HG02588 (cell line): ENCODE measurements around the gene KCNK5.

ENCODE experiments used
- ATAC-seq: cut with Tn5 transposase; IDR thresholded peaks from one replicate; pipeline ENCODE4 v1.9.1; 2021; ENCODE audit warnings: mild to moderate bottlenecking, moderate library complexity; ENCODE audit not compliant: unreplicated experiment

KCNK5 gene, protein sequence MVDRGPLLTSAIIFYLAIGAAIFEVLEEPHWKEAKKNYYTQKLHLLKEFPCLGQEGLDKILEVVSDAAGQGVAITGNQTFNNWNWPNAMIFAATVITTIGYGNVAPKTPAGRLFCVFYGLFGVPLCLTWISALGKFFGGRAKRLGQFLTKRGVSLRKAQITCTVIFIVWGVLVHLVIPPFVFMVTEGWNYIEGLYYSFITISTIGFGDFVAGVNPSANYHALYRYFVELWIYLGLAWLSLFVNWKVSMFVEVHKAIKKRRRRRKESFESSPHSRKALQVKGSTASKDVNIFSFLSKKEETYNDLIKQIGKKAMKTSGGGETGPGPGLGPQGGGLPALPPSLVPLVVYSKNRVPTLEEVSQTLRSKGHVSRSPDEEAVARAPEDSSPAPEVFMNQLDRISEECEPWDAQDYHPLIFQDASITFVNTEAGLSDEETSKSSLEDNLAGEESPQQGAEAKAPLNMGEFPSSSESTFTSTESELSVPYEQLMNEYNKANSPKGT

DNA sequence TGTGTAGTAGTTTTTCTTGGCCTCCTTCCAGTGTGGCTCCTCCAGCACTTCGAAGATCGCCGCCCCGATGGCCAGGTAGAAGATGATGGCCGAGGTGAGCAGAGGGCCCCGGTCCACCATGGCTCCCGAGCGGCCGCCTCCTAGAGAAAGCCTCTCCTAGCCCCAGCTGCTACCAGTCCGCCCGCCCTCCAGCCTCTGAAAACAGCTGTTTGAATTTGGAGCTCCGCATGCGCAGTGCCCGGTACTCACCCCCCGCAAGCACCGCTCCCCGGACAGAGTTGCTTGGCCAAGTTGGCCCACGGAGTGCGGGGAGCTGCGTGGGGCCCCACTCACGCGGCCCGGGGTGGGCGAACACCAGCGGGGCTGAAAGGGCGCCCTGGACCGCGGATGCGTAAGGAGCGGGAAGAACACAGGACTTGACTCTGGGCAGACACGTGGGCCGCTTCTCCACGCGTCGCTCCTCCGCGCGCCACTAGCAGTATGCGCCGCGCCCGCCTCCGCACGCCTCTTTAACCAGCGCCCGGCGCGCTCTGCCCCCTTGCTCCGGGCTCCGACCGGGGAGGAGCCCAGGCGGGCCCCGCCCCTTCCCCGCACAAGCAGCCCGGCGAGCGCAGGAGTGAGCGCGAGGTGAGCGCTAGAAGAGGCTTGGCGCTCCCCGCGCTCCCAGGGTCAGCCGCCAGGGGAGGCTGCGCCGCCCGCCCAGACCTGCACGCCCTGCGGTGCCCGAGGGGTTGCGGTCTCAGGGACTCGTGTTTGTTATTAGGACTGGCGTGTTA, at the start of gene KCNK5:
KCNK5 (minus strand) TSS at position 484 of the 776 bp plus-strand sequence; CDS start at position 120, 364 bp downstream.
- ATAC-seq = peak; percentile 71

GRCh38 chr6:39276379-39276995, 47.2 kb upstream of the KCNK5 start:
- no peak for ATAC-seq

GRCh38 chr6:39274903-39275302, 45.6 kb upstream of the KCNK5 start:
- no peak for ATAC-seq

- no peak for ATAC-seq
Measured at GRCh38 chr6:39274471-39274870, 45.2 kb upstream of the KCNK5 start.

DNA sequence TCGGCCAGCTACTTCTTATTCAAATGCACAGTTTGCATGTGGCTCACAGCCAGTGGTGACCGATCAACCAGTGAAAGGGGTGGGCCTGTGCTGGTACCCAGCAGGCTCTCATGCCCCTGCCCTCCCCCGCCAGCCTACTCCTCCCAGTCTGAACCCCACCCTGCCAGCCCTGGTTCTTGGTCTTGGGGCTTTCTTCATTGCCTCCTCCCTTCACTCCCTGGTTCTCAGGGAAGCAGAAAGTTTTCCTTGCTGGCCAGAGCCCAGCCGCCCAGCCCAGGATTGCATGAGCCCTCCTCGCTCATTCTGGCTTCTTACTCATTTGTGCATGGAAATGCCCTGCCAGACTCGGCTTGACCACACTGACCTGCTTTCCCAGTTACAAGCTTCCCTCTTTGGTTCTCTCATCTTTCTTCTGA, 44.1 kb upstream of the KCNK5 start:
- no peak for ATAC-seq

DNA sequence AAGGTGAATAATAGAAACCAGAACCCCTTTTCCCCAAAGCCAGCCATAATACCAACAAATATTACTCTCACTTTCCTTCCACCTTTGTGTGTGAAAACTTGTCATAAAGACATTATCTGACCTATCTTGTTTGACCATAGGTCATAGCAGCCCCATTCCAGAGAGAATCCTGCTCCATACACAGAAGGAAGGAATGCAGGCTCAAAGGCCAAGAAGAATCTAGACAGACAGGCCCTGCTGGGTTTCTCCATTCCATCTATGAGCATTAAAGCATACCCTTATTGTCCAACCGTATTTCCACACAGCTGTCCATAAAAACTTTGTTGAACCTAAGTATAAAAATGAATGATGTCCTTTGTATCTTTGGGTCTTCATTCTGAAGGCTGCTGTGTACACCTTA, 40.7 kb upstream of the KCNK5 start:
- ATAC-seq = no peak

GRCh38 chr6:39268721-39269120, 39.4 kb upstream of the KCNK5 start:
- ATAC-seq = no peak

GRCh38 chr6:39268171-39268570, 38.9 kb upstream of the KCNK5 start:
- ATAC-seq = no peak

GRCh38 chr6:39266782-39267355, 37.6 kb upstream of the KCNK5 start:
- ATAC-seq = no peak

- ATAC-seq = no peak
Measured at GRCh38 chr6:39266375-39266774, 37.1 kb upstream of the KCNK5 start.

DNA sequence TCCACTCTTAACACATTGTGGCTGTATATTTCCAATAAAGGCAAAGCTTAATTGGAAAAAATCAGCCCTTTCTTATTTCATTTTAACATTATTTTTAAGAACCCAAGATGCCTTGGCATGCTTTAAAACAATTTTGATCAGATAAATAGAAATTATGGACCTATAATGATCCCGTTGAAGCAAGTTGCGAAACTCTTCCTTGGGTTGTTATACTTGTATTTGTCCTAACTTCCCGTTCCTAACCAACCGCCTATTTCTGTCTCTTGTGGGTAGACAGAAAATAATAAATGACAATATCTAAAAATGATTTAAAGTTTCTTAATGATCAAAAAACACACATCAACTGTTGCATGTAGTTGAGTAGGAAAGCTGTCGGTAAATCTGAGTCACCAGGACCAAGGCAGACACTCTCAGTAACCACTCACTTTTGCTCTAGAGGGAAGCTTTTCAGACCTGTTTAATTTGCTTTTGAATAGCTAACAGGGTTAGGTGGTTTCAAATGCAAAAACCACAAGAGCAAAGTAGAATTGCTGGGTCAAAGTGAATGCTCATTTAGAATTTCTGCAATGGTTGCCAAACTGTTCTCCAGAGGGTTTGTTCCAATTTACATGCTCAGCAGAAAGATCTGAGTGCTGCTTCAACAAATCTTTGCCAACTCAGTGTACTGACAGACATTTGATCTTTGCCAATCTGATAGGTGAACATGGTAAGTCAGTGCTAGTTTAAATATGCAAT, 34.2 kb upstream of the KCNK5 start:
- ATAC-seq = no peak

DNA sequence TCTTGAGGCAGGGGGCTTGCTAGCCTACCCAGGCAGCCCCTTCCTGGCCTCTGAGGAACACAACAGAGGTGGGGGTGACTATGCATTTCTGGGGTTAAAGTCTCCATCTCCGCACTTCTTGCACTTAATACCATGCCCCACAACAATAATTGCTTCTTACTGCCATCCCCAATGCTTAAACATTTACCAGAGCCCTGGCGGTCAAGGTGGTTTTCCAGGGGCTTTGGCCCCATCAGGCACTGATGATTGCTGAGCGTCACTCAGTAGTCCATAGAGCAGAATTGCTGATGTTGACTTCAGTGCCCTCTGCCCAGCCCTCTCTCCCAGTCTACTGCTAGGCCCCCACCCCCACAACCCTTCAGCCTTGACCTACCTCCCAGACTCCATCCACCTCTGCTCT, 32.5 kb upstream of the KCNK5 start:
- ATAC-seq = no peak

DNA sequence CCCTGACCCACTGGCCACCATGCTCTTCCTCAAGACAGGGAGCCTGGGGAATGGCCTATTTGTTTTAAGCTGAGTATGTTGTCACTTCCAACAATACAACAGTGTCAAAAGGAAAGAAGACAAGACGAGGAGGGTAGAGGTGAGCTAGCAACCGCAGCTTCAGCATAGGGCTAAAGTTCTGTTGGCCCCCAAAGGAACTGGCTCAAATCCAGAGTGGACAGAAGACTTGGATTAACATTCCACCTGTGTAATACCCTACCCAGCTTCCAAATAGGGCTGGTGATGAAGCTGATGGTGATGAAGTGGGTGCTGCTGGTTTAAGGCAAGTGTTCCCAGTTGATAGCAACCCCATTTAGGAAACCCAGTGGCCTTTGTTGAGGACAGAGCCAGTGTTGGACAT, 31.7 kb upstream of the KCNK5 start:
- ATAC-seq = no peak

DNA sequence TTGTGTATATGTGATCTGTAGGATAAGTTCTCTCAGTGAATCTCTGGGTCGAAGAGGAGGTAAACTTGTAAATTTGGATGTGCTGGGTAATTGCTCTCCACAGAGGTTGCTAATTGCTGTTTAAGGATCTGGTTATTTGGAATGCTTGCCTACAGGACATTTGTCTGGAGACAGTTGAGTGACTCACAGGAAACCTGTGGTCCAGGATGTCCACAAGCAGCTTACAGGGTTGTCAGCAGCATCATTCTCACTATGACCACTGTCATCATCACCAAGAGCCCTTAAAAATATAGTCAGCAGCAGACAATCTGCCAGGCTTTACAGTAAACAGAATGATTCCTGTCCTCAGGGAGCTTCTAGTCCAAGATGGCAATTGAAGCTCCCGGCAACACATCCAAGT, 31.2 kb upstream of the KCNK5 start:
- ATAC-seq = no peak

- ATAC-seq = no peak
Measured at GRCh38 chr6:39256294-39256940, 27.1 kb upstream of the KCNK5 start.

- no peak for ATAC-seq
Measured at GRCh38 chr6:39254999-39255535, 25.8 kb upstream of the KCNK5 start.

DNA sequence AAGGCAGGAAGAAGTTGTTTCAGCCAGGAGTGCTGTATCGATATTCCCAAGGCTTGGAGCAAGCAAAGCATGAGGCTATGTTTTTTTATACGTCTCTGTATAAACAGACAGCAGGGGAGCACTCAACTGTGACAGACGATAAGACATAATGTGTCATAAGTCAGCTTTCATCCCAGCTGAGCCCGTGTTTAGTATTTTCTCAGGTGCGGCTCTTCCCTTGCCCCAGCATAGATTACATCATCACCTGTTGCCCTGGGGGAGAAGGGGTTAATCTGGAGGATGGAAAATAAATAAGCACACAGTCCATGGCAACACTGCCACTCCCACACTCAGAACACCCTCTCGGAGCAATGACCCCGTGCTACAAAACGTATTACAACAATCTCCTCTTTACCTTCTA, 22.1 kb upstream of the KCNK5 start:
- no peak for ATAC-seq

- ATAC-seq = no peak
Measured at GRCh38 chr6:39250507-39250906, 21.2 kb upstream of the KCNK5 start.

DNA sequence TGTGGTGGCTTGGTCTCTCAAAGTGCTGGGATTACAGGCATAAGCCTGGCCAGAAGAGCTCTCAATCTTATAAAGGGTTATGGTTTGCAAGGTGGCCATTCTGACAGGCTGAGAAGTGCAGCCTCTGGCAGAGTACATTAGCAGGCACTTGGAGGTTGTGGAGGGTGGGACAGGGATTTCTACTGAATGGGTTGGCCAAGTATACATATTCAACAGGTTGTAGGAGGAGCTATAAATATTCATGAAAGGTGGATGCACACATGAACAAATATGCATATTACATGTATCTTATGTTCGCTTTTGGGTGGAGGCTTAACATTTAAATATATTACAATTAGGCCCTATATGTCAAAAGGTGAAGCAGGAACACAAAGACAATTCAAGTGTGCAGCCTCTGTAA, 20.0 kb upstream of the KCNK5 start:
- ATAC-seq = no peak
